Vagina (tissue), 2 donors: Measurements from ENCODE around the gene OR2T11.

ENCODE experiments used
- CTCF ChIP-seq, 3 experiments: fragments of 450-650 bp in 2 of 3; fragments of 200-600 bp in 1 of 3; sonication (generic) in 1 of 3; IDR thresholded peaks; one replicate each; pipeline ENCODE4 v1.5.1; 2017 to 2019; ENCODE audit warnings: antibody characterized with exemption in 3 of 3, mild to moderate bottlenecking in 2 of 3, moderate library complexity in 2 of 3
- POLR2A ChIP-seq, 2 donors: fragments of 450-650 bp; IDR thresholded peaks; one replicate each; pipeline ENCODE4 v1.6.1; 2017; ENCODE audit warnings: antibody characterized with exemption in 2 of 2, mild to moderate bottlenecking in 2 of 2, moderate library complexity in 2 of 2
- POLR2AphosphoS5 ChIP-seq, 2 donors: sonication (generic); formaldehyde crosslinking; IDR thresholded peaks; one replicate each; pipeline ENCODE4 v1.9.0; 2017; ENCODE audit warnings: antibody characterized with exemption in 2 of 2, mild to moderate bottlenecking in 2 of 2, low read depth in 1 of 2; ENCODE audit not compliant: insufficient read depth in 1 of 2

GRCh38 chr1:248597589-248597988, 37.3 kb downstream of the OR2T11 start, which contains the start of gene OR2T10:
- TF ChIP-seq POLR2A (IDR thresholded peaks at IDR 0.05) (no peak), POLR2AphosphoS5 (IDR thresholded peaks at IDR 0.05; ENCODE audit: insufficient read depth in 1 of 2, low read depth in 1 of 2) (no peak), CTCF (IDR thresholded peaks at IDR 0.05) (no peak)
